Aorta (tissue), 5 donors: ENCODE data around the gene ASCC3. TPM values are rescaled to one million over a fixed set of nuclear protein-coding genes. Genes with fewer than 3 reads are reported as not detected.

Experiments used
- ATAC-seq: fragments of 200-7000 bp; cut with Tn5 transposase; one replicate; pipeline ENCODE4 v1.9.1; 2022; ENCODE audit warnings: moderate library complexity; ENCODE audit not compliant: low FRiP score
- DNase-seq, 2 donors: peaks; one replicate each; pipeline ENCODE4 v3.0.0-alpha.2; 2020
- H3K27ac ChIP-seq, 2 donors: one replicate each; pipeline ENCODE4 v1.5.1; 2013; ENCODE audit warnings: low read length in 2 of 2, mild to moderate bottlenecking in 2 of 2, moderate library complexity in 2 of 2, control low read depth in 1 of 2, inconsistent platforms in 1 of 2, low read depth in 1 of 2
- H3K27me3 ChIP-seq, 2 donors: one replicate each; pipeline ENCODE4 v1.6.1; 2013; ENCODE audit warnings: control low read depth in 1 of 2, low read length in 1 of 2, mild to moderate bottlenecking in 1 of 2, moderate library complexity in 1 of 2; ENCODE audit not compliant: insufficient read depth in 2 of 2, control insufficient read depth in 1 of 2
- H3K36me3 ChIP-seq, 2 donors: one replicate each; pipeline ENCODE4 v1.6.1; 2013; ENCODE audit warnings: control low read depth in 1 of 2, low read length in 1 of 2, mild to moderate bottlenecking in 1 of 2; ENCODE audit not compliant: insufficient read depth in 2 of 2, control insufficient read depth in 1 of 2
- H3K4me1 ChIP-seq, 2 donors: one replicate each; pipeline ENCODE4 v1.6.1; 2013; ENCODE audit warnings: low read length in 2 of 2, control low read depth in 1 of 2, mild to moderate bottlenecking in 1 of 2, moderate library complexity in 1 of 2; ENCODE audit not compliant: insufficient read depth in 2 of 2, control insufficient read depth in 1 of 2
- H3K4me3 ChIP-seq, 2 donors: one replicate each; pipeline ENCODE4 v1.5.1; 2013; ENCODE audit warnings: low read length in 2 of 2, control low read depth in 1 of 2, mild to moderate bottlenecking in 1 of 2
- H3K9me3 ChIP-seq: one replicate; pipeline ENCODE4 v1.6.1; 2013; ENCODE audit warnings: mild to moderate bottlenecking, low read length; ENCODE audit not compliant: control insufficient read depth
- WGBS, 2 donors: extraction: QIAGEN DNeasy Blood & Tissue Kit; methylation state at CpG; one replicate each; pipeline ENCODE4 v1.1.7; 2013; 5-methylcytosine and 5-hydroxymethylcytosine counted together
- intact Hi-C, 2 donors: fragments of 100-400 bp; cut with DNase I; formaldehyde crosslinking; loops; one replicate each; pipeline versions ENCODE4 v1.14.2 to v1.15.0; 2022
- polyA plus RNA-seq, 2 donors: library from polyadenylated mRNA; stranded (reverse); fragments of 200-250 nt; gene quantifications; one replicate each; pipeline ENCODE4 v1.2.3, GENCODE V29; 2013
- total RNA-seq, 2 donors: library from RNA; stranded (reverse); fragmentation: NEBNext Ultra II Directional; extraction: Animal tissue kit (Norgen Biotek cat#: 25700); gene quantifications; one replicate each; pipeline ENCODE4 v1.2.1, GENCODE V29; 2021
- donor health status: healthy with polysubstance abuse.
- donor health status: Bipolar disorder and iron deficiency.
- donor health status: DM: no; HTN: no; CAD: no.
- donor health status: DM: no; HTN: no; CAD: no.
- donor health status: DM: yes; HTN: yes; CAD: no.

The ASCC3 gene
- total and polyA plus RNA-seq, 4 donors = 3.5 to 46.9 (median 26.8) TPM

GRCh38 chr6:100566563-100566962 is 314.6 kb downstream of the ASCC3 start:
- intact Hi-C loops = no loop called here
- no peak overlapping the region for H3K27ac ChIP-seq
- ATAC-seq (no peak), DNase-seq (no peak)
- no peaks in the 10 kb centered on the region for H3K27me3 ChIP-seq
- no peaks in the 10 kb centered on the region for H3K9me3 ChIP-seq
- H3K36me3 ChIP-seq = no peaks in the 10 kb centered on the region
- H3K4me3 ChIP-seq = no peak overlapping the region
- H3K4me1 ChIP-seq = no peaks in the 10 kb centered on the region

DNA sequence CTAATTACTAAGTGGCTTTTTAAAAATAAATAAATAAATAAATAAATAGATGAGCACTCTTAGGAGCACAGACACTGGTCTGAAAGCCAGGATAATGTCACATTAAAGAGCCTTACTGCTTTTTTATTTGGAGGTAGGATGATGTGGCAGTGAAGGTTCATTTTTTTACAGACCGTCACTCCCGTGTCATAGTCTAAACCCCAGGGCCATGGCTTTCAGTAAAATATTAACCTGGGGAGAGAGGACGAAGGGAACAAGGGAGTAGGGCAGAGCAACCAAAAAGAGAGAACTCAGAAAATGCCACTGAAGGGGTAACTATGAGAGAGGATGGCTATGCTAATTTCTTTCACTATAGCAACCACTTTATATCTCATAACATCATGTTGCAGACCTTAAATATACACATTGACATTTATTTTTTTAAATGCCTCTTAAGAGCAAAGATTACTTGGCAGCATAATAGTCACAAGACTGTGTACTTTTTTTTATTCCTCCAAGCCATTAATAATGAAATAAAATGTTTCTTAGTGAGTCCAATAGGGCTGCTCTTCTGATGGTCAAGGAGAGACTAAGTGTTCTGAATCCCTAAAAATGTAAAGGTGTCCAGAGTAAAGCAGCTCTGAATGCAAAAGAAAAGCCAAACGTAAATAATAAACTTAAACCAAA is 315.6 kb downstream of the ASCC3 start:
- Histone ChIP-seq H3K4me3 (no peak overlapping the region), H3K27ac (no peak overlapping the region), H3K9me3 (no peaks in the 10 kb centered on the region), H3K4me1 (no peaks in the 10 kb centered on the region), H3K36me3 (no peaks in the 10 kb centered on the region), H3K27me3 (no peaks in the 10 kb centered on the region)
- intact Hi-C loops = no loop called here
- WGBS, 2 donors = 97% methylated on average over 4 of the region's 4 CpGs
- DNase-seq = no peak
- ATAC-seq = no peak

- Histone ChIP-seq H3K4me3 (no peak overlapping the region), H3K36me3 (no peaks in the 10 kb centered on the region), H3K9me3 (no peaks in the 10 kb centered on the region), H3K4me1 (no peaks in the 10 kb centered on the region), H3K27me3 (no peaks in the 10 kb centered on the region), H3K27ac (no peak overlapping the region)
- no peak for ATAC-seq
- intact Hi-C loops = no loop called here
- no peak for DNase-seq
- WGBS, 2 donors = 92 to 98% methylated on average over 1 of the region's 1 CpG
Measured at GRCh38 chr6:100559859-100560258, 321.3 kb downstream of the ASCC3 start.

GRCh38 chr6:100554228-100554627 is 326.9 kb downstream of the ASCC3 start:
- H3K4me1 ChIP-seq = no peaks in the 10 kb centered on the region
- H3K9me3 ChIP-seq = no peaks in the 10 kb centered on the region
- H3K4me3 ChIP-seq = no peak overlapping the region
- intact Hi-C loops = no loop called here
- WGBS, 2 donors = 81 to 82% methylated on average over 5 of the region's 5 CpGs
- H3K36me3 ChIP-seq = no peaks in the 10 kb centered on the region
- DNase-seq (no peak), ATAC-seq (no peak)
- H3K27ac ChIP-seq = no peak overlapping the region
- H3K27me3 ChIP-seq = no peaks in the 10 kb centered on the region

DNA sequence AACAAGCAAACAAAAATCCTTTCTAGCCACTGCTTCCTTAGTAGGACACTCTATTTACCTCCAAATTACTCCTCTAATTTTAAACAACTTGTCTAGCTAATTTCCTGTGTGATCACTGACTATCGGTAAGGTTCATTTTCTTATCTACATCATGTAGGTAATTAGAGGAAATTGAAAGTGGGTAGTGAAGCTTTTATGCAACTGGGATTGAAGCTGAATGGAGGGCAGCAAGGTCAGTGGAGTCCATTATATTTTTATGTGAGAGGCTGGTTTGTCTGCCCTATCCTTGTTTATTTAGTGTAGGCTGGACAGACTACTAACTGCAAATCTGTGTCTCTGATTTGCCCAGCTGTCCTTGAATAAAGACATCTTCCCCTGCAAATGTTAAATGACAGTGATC is 327.9 kb downstream of the ASCC3 start:
- Histone ChIP-seq H3K4me3 (no peak overlapping the region), H3K9me3 (no peaks in the 10 kb centered on the region), H3K36me3 (no peaks in the 10 kb centered on the region), H3K27ac (no peak overlapping the region), H3K27me3 (no peaks in the 10 kb centered on the region), H3K4me1 (no peaks in the 10 kb centered on the region)
- DNase-seq (no peak), ATAC-seq (no peak)
- intact Hi-C loops = no loop called here
- WGBS, 2 donors = 67 to 78% methylated on average over 1 of the region's 1 CpG

DNA sequence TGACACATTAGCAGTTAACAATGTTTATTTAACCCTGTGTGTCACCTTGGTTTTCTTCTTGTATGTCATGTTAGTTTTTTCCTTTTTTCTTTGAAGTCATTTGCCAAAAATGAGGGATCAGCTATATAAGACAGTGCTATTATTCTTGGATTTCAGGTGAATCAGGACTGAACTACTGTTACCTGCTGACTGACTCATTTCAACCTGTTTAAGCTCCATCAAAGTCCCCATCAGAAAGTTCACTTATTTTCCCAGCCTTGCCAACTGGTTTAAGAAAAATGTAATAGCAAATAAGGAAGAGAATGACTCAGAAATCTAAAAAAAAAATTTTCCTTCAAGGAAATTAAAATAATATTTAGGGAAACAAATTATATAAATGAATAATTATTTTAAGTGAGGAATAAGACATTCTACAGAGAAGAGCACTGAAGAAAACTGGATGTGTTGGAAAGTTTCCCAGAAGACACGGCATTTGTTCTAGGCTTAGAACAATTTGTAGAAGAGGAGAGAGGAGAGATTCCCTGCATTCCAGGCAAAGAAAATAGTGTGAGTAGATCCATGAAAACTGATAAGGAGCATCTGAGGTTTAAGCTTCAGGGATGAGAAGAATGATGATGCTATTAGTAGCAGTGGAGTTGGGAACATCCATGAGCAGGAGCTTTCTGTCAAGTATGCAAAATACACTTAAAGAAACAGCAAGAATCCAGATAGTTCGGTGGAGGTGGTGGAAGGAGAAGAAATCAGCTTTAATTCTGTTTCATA is 331.5 kb downstream of the ASCC3 start:
- Histone ChIP-seq H3K4me1 (no peaks in the 10 kb centered on the region), H3K27ac (no peak overlapping the region), H3K9me3 (no peaks in the 10 kb centered on the region), H3K27me3 (no peaks in the 10 kb centered on the region), H3K4me3 (no peak overlapping the region), H3K36me3 (no peaks in the 10 kb centered on the region)
- DNase-seq (no peak), ATAC-seq (no peak)
- WGBS, 2 donors = 32 to 40% methylated on average over 2 of the region's 2 CpGs
- intact Hi-C loops = no loop called here

DNA sequence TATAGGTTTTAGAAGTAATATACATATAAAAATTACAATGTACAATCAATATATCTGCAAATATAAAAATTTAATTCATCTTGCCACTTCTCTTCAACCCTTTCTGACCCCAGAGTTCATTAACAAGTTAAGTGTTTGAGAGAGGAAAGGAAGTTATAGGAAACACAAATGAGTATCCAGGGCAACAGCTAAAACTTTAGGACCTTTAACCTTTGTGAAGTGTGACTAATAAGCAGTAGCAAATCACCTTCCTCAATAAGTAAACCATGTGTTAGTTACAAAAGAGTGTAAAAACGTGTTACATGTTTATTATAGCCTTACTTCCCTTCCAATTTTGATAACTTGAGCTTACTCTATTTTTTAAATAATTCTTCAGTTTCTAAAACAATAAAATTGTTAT is 343.0 kb downstream of the ASCC3 start:
- no peaks in the 10 kb centered on the region for H3K4me1 ChIP-seq
- H3K27ac ChIP-seq = no peak overlapping the region
- 2 to 6% methylated on average over 1 of the region's 1 CpG for WGBS, 2 donors
- intact Hi-C loops = no loop called here
- DNase-seq (no peak), ATAC-seq (no peak)
- H3K27me3 ChIP-seq = no peaks in the 10 kb centered on the region
- H3K4me3 ChIP-seq = no peak overlapping the region
- H3K9me3 ChIP-seq = no peaks in the 10 kb centered on the region
- no peaks in the 10 kb centered on the region for H3K36me3 ChIP-seq

GRCh38 chr6:100518588-100518987 is 362.5 kb downstream of the ASCC3 start:
- intact Hi-C loops = no loop called here
- Histone ChIP-seq H3K4me1 (no peaks in the 10 kb centered on the region), H3K27me3 (no peaks in the 10 kb centered on the region), H3K9me3 (no peaks in the 10 kb centered on the region), H3K4me3 (no peak overlapping the region), H3K27ac (no peak overlapping the region), H3K36me3 (no peaks in the 10 kb centered on the region)
- no peak for ATAC-seq
- DNase-seq = no peak
- WGBS, 2 donors = 98% methylated on average over 1 of the region's 1 CpG

DNA sequence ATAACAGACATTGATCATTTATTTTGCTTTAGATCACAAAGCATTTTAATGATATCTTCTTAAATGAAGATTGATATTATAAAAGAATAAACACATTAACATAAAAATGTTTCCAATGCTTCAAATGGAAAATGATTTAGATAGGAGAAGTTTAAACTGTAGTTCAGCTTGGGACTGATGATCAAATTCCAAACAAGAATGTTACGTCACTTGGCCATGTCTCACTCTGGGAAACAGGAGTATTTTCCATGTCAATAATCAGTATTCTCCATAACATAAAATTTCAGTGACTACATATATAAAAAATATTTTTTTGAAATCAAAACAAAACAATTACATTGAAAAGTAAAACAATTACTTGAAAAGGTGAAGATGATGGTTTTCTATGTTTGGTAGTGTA is 363.5 kb downstream of the ASCC3 start:
- DNase-seq (no peak), ATAC-seq (no peak)
- H3K36me3 ChIP-seq = peaks cover 0 to under 1% of the 10 kb centered on the region in 2 donors
- H3K4me1 ChIP-seq = no peaks in the 10 kb centered on the region
- no peak overlapping the region for H3K4me3 ChIP-seq
- WGBS, 2 donors = 98 to 99% methylated on average over 1 of the region's 1 CpG
- H3K27ac ChIP-seq = no peak overlapping the region
- H3K9me3 ChIP-seq = no peaks in the 10 kb centered on the region
- no peaks in the 10 kb centered on the region for H3K27me3 ChIP-seq
- intact Hi-C loops = no loop called here
